Measurements from ENCODE around the gene PFKL. TPM values are rescaled to one million over a fixed set of nuclear protein-coding genes. Genes with fewer than 3 reads are reported as not detected.

The PFKL gene
- total RNA-seq, 1 experiment from 2014 or later = 67.5 TPM

GRCh38 chr21:44348861-44349260, 49.0 kb downstream of the PFKL start:
- Histone ChIP-seq H3K4me3 (no peak overlapping the region), H2AFZ (no peak overlapping the region), H3F3A (ENCODE audit: insufficient read depth, low read depth) (no peaks in the 10 kb centered on the region), H3K27ac (no peak overlapping the region), H3K4me2 (no peak overlapping the region), H3K9me2 (ENCODE audit: insufficient read depth) (no peaks in the 10 kb centered on the region), H3K9me3 (ENCODE audit: insufficient read depth, low read depth) (no peaks in the 10 kb centered on the region), H3K79me2 (ENCODE audit: low read depth) (no peaks in the 10 kb centered on the region), H4K20me1 (ENCODE audit: insufficient read depth) (no peaks in the 10 kb centered on the region), H3K27me3 (ENCODE audit: insufficient read depth, low read depth) (peaks cover 13% of the 10 kb centered on the region), H3K4me1 (replicated peaks; ENCODE audit: insufficient read depth) (no peaks in the 10 kb centered on the region), H3K36me3 (ENCODE audit: low read depth) (no peaks in the 10 kb centered on the region)
- no peak for DNase-seq
- CTCF ChIA-PET = no interaction called here
- TF ChIP-seq EZH2 (IDR thresholded peaks at IDR 0.05; ENCODE audit: low read depth) (no peak), CTCF (conservative IDR thresholded peaks at IDR 0.05) (no peak)
- no TSS peak for BruUV-seq (replicated peaks)
- POLR2A ChIA-PET (ENCODE audit: unreplicated experiment) = no interaction called here
- intact Hi-C loops (cut with micrococcal nuclease; ENCODE audit: unreplicated experiment) = no loop called here

GRCh38 chr21:44349416-44349846, 49.6 kb downstream of the PFKL start:
- TF ChIP-seq EZH2 (IDR thresholded peaks at IDR 0.05; ENCODE audit: low read depth) = no peak
- Histone ChIP-seq H3K4me2 (no peak overlapping the region), H2AFZ (no peak overlapping the region), H3K4me3 (no peak overlapping the region), H3K79me2 (ENCODE audit: low read depth) (no peaks in the 10 kb centered on the region), H4K20me1 (ENCODE audit: insufficient read depth) (no peaks in the 10 kb centered on the region), H3K36me3 (ENCODE audit: low read depth) (no peaks in the 10 kb centered on the region), H3K27me3 (ENCODE audit: insufficient read depth, low read depth) (peaks cover 18% of the 10 kb centered on the region), H3K4me1 (replicated peaks; ENCODE audit: insufficient read depth) (no peaks in the 10 kb centered on the region), H3K27ac (no peak overlapping the region), H3K9me2 (ENCODE audit: insufficient read depth) (no peaks in the 10 kb centered on the region), H3F3A (ENCODE audit: insufficient read depth, low read depth) (no peaks in the 10 kb centered on the region), H3K9me3 (ENCODE audit: insufficient read depth, low read depth) (no peaks in the 10 kb centered on the region)
- BruUV-seq (replicated peaks) = no TSS peak
- intact Hi-C loops (cut with micrococcal nuclease; ENCODE audit: unreplicated experiment) = no loop called here
- POLR2A ChIA-PET (ENCODE audit: unreplicated experiment) = no interaction called here
- no peak for DNase-seq
- CTCF ChIA-PET = no interaction called here

DNA sequence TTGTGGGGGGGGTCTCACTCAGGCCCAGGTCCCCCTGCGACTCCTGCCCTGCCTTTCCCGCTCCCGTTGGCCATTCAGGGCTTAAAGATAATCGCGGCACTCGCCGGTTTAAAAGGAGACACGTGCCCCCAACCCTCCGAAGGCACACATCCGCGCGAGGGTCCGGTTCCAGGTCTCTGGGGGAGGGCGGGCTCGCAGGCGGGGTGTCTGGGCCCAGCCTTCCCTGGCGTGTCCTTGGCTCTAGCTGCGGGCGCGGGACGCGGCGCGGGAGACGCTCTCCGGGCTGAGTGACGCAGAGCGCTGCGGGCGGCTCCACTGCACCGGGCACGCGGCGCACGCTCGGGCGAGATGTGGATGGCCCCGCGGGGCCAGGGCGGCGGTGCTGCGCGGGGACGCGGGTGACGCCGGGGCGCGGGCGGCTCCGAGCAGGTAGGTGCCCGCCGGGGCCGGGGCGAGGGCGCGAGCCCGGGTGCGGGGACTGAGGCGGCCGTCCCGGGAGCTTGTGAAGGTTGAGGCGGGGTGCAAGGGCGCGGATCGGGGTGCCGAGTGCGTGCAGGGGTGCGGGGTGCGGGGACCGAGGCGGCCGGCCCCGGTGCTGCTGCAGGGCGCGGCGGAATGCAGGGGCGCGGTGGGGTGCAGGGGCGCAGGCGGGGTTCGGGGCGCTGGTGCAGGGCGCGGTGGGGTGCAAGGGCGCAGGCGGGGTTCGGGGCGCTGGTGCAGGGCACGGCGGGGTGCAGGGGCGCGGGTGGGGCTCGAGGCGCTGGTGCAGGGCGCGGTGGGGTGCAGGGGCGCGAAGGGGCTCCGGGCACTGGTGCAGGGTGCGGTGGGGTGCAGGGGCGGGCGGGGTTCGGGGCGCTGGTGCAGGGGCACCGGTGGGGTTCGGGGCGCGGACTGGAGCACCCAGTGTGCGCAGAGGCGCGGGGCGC, 50.3 kb downstream of the PFKL start:
- Histone ChIP-seq H4K20me1 (ENCODE audit: insufficient read depth) (no peaks in the 10 kb centered on the region), H3K36me3 (ENCODE audit: low read depth) (no peaks in the 10 kb centered on the region), H3K4me2 (no peak overlapping the region), H3K27me3 (ENCODE audit: insufficient read depth, low read depth) (peaks cover 21% of the 10 kb centered on the region), H3K9me2 (ENCODE audit: insufficient read depth) (no peaks in the 10 kb centered on the region), H2AFZ (no peak overlapping the region), H3K79me2 (ENCODE audit: low read depth) (no peaks in the 10 kb centered on the region), H3F3A (ENCODE audit: insufficient read depth, low read depth) (no peaks in the 10 kb centered on the region), H3K9me3 (ENCODE audit: insufficient read depth, low read depth) (no peaks in the 10 kb centered on the region), H3K4me3 (no peak overlapping the region), H3K27ac (no peak overlapping the region), H3K4me1 (replicated peaks; ENCODE audit: insufficient read depth) (no peaks in the 10 kb centered on the region)
- intact Hi-C loops (cut with micrococcal nuclease; ENCODE audit: unreplicated experiment) = no loop called here
- no TSS peak for BruUV-seq (replicated peaks)
- no peak for DNase-seq
- ChIA-PET CTCF (no interaction called here), POLR2A (ENCODE audit: unreplicated experiment) (no interaction called here)
- TF ChIP-seq EZH2 (IDR thresholded peaks at IDR 0.05; ENCODE audit: low read depth) (no peak), CTCF (conservative IDR thresholded peaks at IDR 0.05) (no peak)

Data from PC-9 (cell line).